NOMO-1 treated with DMSO at 0.1 percent for 48 hours (cell line): ENCODE measurements around the gene OOEP.

Experiments used
- DNase-seq: peaks from one replicate; lab custom pipeline; 2025; ENCODE audit not compliant: unreplicated experiment; lab: John Stamatoyannopoulos, UW

The OOEP gene

DNA sequence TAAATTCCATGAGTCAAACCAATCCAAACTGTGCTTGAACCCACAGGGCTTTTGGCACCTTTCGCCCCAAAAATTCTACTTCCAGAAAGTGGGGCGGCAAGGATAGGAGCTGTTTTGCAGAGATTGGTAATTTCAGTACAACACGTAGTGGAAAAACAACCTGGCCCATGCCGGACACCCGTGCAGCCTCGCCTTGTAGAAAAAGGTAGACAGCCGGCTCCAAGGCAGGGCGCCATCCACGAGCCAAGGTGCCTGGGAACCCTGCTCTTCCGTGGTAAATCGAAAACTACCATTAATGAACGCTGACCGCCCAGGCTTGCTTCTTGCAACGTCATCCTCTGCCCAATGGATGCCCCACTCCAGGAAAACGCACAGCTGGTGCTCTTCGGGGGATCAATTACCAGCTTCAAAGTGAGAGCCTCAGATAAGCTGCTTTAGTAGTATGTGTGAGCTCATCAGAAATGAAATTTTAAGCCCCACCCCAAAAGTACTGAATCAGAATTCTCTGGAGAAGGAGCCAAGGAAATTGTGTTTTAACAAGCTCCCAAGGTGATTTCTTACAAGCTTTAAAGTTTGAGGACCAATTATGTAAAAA is 1.8 kb downstream of the OOEP start:
- no peak for DNase-seq

DNA sequence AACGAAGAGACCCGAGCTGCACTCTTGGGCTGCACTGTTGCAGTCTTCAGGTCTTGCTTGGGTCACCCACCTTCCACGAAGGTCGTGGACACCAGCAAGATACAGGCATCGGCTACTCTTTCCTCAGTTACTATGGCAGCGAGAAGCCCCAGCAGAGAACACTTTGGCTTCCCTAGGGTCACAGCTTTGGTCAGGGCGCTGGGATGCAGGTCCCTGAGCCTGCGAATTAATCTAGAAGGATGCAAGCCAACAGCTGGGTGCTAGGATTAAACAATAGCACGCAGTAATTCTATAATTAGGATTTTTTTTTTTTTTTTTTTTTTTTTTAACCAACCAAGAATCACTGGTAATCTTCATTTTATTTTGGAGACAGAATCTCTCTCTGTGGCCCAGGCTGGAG is 5.1 kb downstream of the OOEP start:
- no peak for DNase-seq

DNA sequence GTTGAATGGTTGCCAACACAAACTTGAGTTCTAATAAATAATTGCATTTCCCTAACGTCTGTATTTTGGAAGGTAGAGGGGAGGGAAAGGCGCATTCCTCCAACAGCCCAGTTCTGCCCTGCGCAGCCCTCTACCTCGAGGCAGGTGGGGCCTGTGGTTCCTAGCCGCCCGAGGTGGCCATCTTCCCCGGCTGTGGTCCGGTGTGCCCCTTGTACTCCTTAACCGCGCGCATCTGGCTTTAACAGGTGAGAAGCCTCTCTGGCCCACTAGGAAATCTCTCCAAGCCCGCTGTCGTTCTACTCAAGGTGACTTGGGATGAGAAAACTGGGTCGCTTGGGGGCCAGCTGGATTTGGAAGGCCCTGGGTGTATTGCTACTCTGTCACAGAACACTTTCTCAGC is 5.6 kb downstream of the OOEP start:
- DNase-seq, result no peak

DNA sequence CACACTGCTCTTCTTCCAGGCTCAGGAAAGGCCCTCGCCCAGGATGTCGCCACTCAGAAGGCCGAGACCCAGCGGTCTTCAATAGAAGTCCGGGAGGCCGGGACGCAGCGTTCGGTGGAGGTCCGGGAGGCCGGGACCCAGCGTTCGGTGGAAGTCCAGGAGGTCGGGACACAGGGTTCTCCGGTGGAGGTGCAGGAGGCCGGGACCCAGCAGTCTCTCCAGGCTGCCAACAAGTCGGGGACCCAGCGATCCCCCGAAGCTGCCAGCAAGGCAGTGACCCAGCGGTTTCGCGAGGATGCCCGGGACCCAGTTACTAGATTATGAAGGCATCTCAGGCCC is 6.2 kb downstream of the OOEP start:
- no peak for DNase-seq

DNA sequence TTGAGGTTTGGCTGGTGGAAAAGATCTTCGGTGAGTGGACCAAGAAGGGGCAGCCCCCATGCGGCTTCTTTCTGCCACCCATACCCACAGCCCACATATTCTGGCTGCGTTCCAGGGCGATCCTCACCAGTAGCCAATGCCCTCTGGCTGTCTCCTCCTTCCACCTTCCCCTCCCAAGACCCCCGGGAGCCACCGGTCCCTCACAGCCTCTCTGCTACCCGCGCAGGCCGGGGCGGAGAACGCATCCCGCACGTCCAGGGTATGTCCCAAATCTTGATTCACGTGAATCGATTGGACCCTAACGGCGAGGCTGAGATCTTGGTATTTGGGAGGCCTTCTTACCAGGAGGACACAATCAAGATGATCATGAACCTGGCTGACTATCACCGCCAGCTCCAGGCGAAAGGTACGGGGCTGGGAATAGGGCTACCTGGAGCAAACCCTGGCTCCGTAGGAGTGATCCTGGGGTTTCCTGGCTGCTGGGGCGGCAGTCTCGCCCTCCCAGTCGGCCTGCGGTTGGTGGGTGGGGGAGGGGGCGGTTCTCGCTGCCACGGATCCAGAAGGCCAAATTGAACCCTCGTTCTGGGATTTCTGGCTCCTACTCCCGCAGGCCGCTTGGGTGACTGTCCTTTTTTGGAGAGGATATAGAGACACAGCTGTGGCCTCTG is 6.7 kb downstream of the OOEP start:
- no peak for DNase-seq

DNA sequence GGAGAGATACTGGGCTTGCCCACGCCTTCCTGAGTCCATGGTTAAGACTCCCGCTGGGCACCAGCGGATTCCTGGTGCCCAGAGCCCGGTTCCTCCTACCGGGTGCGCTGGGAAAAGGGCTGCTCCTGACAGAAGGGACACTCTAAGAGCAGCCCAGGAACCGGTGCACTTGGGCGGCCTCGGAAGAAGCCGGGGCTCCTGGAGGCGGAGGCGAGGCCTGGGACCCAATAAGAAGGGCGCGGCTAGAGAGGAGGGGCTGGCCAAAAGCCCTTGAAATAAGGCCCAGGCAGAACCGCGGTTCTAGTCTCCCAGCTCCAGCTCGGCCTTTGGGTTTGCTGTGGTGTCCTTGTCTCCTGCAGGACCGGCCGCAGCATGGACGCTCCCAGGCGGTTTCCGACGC is 7.3 kb downstream of the OOEP start, which contains the start of gene KHDC3L:
TSS of gene KHDC3L (plus strand) at position 301 of the 400 bp plus-strand sequence. CDS start at position 373, 72 bp downstream.
- no peak for DNase-seq

DNA sequence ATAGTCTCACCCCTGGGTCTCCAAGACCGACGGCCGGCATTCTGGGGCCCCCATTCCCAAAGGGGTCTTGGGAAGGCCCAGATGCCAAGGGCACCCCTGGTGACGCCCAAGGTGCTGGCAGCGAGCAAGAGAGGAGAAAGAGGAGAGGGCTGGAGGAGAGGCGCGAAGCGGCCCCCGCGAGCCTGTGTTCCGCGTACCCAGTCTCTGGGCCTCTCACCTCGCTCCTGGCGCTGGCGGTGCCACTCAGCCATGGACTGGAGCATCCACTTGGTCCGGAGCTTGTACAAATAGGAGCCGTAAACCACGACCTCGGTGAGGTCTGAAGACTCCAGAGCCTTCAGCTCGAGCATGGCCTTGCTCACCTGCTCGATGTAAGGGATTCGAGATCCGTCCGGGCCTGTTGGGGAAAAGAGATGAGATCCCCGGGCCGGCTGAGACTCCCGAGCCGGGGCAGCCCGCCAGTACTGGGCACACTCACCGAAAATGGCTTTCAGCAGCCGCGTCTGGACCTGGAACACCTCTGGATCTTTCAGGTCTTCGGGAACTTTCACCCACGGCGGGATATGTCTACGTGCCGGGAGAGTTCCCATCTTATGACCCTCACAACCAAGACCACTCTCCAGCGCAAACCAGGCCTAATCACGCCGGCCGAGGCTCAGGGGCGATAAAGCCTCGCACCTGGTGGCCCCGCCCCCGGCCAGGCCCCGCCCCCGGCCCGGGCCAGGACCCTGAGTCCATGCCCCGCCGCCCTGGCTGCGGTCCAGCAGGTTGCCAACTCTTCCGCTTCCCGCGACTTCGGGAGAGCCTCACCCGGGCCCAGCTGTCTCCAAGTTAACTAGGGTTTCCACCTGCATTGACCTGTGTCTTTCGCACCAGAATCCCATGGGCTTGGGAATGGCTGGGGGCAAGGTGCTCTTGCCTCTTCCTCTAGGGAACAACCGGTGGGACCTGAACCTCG is 15.8 kb downstream of the OOEP start, which contains the start of gene DPPA5:
TSS of gene DPPA5 (minus strand) at position 641 of the 958 bp plus-strand sequence. CDS start at position 590, 51 bp downstream.
- DNase-seq, result no peak

DNA sequence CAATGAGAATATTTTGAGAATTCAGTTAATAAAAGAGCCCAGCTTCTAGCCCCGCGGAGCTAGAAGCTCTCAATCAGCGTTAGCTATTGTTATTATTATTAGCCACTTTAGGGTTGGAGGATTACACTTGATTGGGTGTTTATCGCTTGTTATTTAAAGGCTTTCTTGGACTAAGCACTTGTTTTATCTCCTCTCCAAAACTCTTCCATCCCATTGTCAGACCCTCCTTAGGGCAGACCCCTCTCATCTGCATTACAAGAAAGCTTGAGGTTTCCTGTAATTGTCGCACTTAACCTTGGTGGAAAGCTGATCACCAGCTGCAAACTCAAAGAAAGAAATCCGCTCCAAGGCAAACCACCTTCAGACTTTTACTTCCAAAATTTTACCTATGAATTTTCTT is 20.4 kb downstream of the OOEP start:
- DNase-seq, result no peak

DNA sequence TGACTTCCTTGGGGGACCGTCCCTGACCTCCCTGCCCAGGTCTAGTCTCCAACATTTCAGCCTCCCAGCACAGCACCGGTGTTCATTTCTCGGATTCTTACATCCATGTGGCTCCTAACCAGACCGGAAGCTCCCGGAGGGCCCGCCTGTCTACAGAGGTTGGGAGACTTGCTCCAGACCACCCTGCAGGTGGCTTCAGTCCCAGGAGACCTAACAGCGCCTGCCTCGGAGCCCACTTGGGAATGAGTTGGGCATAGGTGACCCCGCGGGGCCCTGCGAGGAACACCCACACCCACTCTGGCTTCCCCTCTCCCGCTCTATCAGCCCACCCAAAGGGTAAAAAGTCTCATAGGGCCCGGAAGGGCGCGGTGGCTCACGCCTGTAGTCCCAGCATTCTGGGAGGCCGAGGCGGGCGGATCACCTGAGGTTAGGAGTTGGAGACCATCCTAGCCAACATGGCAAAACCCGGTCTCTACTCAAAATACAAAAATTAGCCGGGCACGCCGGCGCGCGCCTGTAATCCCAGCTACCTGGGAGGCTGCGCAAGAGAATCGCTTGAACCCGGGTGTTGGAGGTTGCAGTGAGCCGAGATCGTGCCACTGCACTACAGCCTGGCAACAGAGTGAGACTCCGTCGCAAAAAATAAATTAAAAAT is 21.0 kb downstream of the OOEP start:
- DNase-seq, result no peak

DNA sequence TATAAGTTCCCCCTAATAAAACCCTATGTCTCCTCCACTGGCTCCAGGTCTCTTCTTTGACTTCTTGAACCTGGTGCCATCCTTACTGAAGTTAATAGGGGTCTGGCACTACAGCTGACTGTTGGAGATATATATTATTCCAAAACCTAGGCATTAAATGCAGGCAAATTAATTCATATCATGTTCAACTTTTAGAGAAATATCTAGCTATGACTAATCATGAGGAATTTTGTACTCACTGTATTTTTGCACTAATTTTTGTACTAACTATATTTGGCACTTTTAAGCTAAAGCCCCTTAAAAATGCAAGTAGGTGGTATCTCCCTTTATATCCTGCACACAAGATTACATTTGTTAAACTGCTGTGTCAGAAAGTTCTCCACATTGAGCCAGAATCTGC is 26.5 kb downstream of the OOEP start:
- DNase-seq, result no peak

DNA sequence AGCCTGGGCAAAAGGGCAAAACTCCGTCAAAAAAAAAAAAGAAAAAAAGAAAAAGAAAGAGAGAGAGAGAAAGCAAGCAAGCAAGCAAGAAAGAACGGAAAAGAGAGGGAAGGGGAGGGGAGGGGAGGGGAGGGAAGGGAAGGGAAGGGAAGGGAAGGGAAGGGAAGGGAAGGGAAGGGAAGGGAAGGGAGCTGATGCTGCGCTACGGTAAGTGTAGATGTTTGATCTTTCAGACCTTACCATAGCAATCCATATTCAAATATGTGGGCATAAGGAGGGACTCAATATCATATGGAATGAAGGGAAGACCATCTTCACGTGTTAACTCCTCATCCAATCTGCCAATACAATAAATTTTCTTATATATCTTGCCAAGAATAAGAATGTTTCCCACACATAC is 27.5 kb downstream of the OOEP start:
- DNase-seq, result no peak

DNA sequence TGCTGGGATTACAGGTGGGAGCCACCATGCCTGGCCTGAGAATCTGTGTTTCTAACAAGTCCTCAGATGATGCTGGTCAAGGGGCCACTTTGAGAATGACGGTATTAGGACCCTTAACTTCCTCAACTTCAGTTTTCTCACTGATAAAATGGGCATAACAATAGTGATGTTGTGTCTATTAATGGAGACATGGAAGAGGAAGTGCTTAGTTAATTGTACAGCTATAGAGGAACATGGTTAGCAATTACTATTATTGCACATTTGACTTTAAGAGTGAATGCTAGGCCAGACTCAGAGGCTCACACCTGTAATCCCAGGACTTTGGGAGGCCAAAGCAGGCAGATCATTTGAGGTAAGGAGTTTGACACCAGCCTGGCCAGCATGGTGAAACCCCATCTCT is 28.4 kb downstream of the OOEP start:
- peak; percentile 68 for DNase-seq

DNA sequence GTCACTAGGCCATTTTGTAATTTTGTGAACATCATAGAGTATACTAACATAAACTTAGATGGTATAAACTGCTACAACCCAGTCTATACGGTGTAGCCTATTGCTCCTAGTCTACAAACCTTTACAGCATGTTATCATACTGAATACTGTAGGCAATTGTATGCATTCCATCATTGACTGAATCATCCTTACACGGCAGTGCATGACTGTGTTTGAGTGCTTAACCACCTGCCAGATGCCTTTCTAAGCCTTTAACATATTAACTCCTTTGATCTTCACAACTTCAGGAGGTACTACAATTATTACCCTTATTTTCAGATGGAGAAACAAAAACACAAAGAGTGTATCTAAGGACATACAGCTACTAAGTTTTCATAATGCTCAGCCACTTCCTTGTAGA is 29.6 kb downstream of the OOEP start:
- DNase-seq, result no peak

DNA sequence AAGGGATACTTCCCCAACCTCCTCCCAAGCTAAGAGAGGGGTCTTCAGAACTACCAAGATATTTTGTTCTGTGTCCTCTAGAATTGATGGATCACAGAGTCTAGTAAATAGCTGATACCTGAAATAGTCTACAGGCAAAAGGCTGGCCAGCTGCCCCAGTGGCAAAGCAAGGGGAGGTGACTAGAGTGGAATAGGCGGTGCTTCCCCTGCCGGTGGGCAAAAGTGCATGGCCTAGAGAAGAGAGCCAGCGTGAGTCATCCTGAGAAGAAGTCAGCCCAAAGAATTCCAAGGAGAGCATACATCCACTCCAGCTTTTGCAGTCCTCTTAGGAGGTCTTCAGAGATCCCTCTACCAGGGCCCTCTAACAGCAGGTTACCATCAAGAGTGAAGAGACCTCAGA is 30.4 kb downstream of the OOEP start:
- DNase-seq, result no peak

DNA sequence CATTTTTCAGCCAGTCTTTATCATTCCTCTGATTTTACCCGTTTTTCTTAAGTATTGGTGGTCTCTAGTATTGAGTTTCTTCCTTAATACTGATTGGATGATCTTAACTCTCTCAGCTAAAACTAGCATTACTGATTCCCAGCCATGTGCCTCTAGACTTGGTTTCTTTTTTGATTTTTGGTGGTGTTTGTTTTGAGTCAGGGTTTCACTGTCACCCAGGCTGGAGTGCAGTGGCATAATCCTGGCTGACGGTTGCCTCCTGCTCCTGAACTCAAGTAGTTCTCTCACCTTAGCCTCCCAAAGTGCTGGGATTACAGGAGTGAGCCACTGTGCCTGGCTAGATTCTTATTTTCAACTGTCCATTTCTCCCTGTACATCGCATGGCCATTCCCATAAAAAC is 40.5 kb downstream of the OOEP start:
- no peak for DNase-seq

DNA sequence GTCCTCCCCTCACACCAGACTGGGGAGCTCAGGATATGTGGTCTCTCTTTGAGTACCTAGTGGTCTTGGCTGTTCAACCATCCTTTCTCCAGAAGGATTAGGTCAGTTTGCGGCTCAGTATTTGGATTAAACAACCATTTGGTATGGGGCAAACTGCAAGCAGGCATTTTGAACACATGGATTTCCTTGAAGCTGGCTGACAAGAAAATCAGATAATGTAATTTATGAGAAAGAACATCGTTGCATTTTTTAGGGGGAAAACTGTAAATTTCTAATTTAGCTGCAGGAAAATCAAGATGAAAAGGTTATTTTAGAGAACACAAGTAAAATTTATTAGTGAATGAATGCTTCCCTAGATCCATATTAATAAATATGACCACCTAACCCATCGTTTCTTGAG is 40.9 kb downstream of the OOEP start:
- no peak for DNase-seq

DNA sequence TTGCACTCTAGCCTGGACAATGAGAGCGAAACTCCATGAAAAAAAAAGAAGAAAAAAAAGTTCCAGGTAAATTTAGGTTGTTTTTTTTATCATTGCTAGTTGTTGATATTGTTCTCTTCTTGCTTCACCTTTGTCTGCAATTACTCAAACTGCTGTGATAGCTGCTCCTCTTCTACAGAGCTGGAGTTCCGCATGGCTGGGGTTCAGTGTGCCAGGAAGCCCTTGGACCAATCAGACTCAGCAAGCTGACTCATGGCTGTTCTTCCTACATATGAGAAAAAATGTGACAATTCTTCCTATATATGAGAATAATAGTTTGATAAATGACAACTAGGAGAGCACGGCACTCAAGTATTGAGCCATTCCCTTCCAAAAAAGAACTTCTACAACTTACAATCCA is 44.0 kb downstream of the OOEP start:
- DNase-seq, result no peak

DNA sequence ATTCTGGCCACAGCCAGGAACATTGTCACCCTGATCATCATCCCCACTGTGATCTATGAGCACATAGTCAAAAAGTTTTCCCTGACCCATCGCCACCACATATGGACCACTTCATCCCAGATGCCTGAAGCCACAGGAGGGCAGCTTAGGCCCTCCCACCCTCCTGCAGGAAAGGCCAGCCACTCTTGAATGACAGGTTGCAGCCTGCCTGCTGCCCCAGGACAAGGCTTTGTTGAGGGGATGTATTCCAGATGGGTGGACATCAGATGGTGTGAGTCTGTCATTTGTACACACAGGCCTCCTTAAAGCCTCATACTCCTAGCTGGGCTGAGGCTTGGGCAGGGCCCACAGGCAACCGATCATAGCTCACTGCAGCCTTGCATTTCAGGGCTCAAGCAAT is 46.4 kb downstream of the OOEP start:
- DNase-seq, result no peak
